ENCODE data around the gene TKT.

- no peak for TF ChIP-seq CTCF (IDR thresholded peaks at IDR 0.05)
- TF ChIP-seq POLR2A (IDR thresholded peaks at IDR 0.05), result no peak
Observed at GRCh38 chr3:53247619-53248018, 8.2 kb downstream of the TKT start.

Data from Peyer's patch (tissue), 4 donors.